ENCODE measurements around the gene RBPMS2.

DNA sequence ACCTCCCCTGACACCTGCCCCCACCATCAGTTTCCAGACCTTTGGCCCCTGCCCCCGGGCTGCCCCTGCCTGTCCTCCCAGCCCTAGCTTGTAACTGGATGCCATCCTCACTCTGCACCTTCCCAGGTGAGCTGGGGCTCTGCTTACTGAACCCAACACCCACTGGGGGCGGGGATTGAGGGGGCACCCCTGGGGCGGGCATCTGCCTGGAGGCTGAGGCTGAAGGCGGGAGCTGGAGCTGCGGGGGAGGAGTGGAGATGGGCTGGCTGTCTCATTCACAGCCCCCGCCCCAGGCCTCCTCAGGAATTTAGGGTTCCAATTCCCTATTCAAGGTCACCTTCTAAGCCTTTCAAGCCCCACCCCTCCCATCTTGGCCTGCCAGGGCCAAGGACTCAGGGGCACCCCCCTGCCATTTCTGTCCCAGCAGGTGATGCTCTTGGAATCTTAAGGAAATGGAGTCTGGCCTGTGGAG is 32.4 kb upstream of the RBPMS2 start:
- TF ChIP-seq ZNF561 (tag by site-specific recombination; IDR thresholded peaks at IDR 0.05; ENCODE audit: borderline replicate concordance) (no peak), ZNF274 (IDR thresholded peaks at IDR 0.05; ENCODE audit: low read length) (no peak), ZNF274 (tag by site-specific recombination; IDR thresholded peaks at IDR 0.05; ENCODE audit: borderline replicate concordance) (no peak), ZNF426 (tag by site-specific recombination; IDR thresholded peaks at IDR 0.05) (no peak)
- TF ChIP-seq, protein P1, sequence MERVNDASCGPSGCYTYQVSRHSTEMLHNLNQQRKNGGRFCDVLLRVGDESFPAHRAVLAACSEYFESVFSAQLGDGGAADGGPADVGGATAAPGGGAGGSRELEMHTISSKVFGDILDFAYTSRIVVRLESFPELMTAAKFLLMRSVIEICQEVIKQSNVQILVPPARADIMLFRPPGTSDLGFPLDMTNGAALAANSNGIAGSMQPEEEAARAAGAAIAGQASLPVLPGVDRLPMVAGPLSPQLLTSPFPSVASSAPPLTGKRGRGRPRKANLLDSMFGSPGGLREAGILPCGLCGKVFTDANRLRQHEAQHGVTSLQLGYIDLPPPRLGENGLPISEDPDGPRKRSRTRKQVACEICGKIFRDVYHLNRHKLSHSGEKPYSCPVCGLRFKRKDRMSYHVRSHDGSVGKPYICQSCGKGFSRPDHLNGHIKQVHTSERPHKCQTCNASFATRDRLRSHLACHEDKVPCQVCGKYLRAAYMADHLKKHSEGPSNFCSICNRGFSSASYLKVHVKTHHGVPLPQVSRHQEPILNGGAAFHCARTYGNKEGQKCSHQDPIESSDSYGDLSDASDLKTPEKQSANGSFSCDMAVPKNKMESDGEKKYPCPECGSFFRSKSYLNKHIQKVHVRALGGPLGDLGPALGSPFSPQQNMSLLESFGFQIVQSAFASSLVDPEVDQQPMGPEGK (tag by site-specific recombination; IDR thresholded peaks at IDR 0.05): no peak
